Sigmoid colon (tissue), 7 donors: Measurements from ENCODE around the gene FTL. TPM values are rescaled to one million over a fixed set of nuclear protein-coding genes. Genes with fewer than 3 reads are reported as not detected.

Source experiments
- DNase-seq: peaks from one replicate; pipeline ENCODE4 v3.0.0-alpha.2; 2019
- H3K27ac ChIP-seq, 4 donors: fragments of 200-600 bp; sonication (generic); one replicate each; pipeline ENCODE4 v1.5.1; 2016 to 2019; ENCODE audit warnings: mild to moderate bottlenecking in 1 of 4
- H3K27me3 ChIP-seq, 3 donors: fragments of 200-600 bp; sonication (generic); one replicate each; pipeline ENCODE4 v1.5.1; 2019; ENCODE audit warnings: mild to moderate bottlenecking in 1 of 3
- H3K36me3 ChIP-seq, 4 donors: fragments of 200-600 bp; sonication (generic); one replicate each; pipeline ENCODE4 v1.5.1; 2016 to 2019
- H3K4me1 ChIP-seq, 4 donors: fragments of 200-600 bp; sonication (generic); one replicate each; pipeline ENCODE4 v1.5.1; 2017 to 2019
- H3K4me3 ChIP-seq, 4 donors: fragments of 200-600 bp; sonication (generic); one replicate each; pipeline ENCODE4 v1.5.1; 2017 to 2019; ENCODE audit warnings: mild to moderate bottlenecking in 2 of 4, moderate library complexity in 1 of 4
- H3K9me3 ChIP-seq, 4 donors: fragments of 200-600 bp in 3 of 4; sonication (generic) in 3 of 4; one replicate each; pipeline versions ENCODE4 v1.5.1 to v1.6.1; 2013 to 2019
- CTCF ChIP-seq, 4 experiments: fragments of 450-650 bp in 3 of 4; fragments of 200-600 bp in 1 of 4; IDR thresholded peaks; one replicate each; pipeline ENCODE4 v1.5.1; 2016 to 2019; ENCODE audit warnings: antibody characterized with exemption in 4 of 4, mild to moderate bottlenecking in 3 of 4, moderate library complexity in 2 of 4
- EP300 ChIP-seq, 4 donors: sonication (generic); formaldehyde crosslinking; IDR thresholded peaks; one replicate each; pipeline ENCODE4 v1.6.1; 2017; ENCODE audit warnings: antibody characterized with exemption in 4 of 4
- POLR2A ChIP-seq, 2 donors: fragments of 450-650 bp; IDR thresholded peaks; one replicate each; pipeline ENCODE4 v1.6.1; 2016; ENCODE audit warnings: antibody characterized with exemption in 2 of 2, mild to moderate bottlenecking in 2 of 2, moderate library complexity in 2 of 2
- POLR2AphosphoS5 ChIP-seq, 4 donors: sonication (generic); formaldehyde crosslinking; IDR thresholded peaks; one replicate each; pipeline ENCODE4 v1.6.1; 2017; ENCODE audit warnings: antibody characterized with exemption in 4 of 4
- WGBS, 2 donors: extraction: QIAGEN DNeasy Blood & Tissue Kit; methylation state at CpG; one replicate each; pipeline ENCODE4 v1.1.7; 2013; 5-methylcytosine and 5-hydroxymethylcytosine counted together
- intact Hi-C: fragments of 100-400 bp; cut with DNase I; formaldehyde crosslinking; loops from one replicate; pipeline ENCODE4 v1.15.1; 2023
- polyA plus RNA-seq, 3 donors: library from polyadenylated mRNA; stranded (reverse); fragments of 200-250 nt; gene quantifications; one replicate each; pipeline ENCODE4 v1.2.3, GENCODE V29; 2013
- total RNA-seq, 4 donors: library from RNA; depleted of rRNA; stranded (reverse); fragments of >200 nt; gene quantifications; one replicate each; pipeline ENCODE4 v1.1.0, GENCODE V29; 2016
- donor health status: healthy with polysubstance abuse.
- donor health status: Bipolar disorder and iron deficiency.
- donor health status: healthy.

Gene FTL
- total and polyA plus RNA-seq, 7 donors: 2,871 to 9,923 (median 3,503) TPM

DNA sequence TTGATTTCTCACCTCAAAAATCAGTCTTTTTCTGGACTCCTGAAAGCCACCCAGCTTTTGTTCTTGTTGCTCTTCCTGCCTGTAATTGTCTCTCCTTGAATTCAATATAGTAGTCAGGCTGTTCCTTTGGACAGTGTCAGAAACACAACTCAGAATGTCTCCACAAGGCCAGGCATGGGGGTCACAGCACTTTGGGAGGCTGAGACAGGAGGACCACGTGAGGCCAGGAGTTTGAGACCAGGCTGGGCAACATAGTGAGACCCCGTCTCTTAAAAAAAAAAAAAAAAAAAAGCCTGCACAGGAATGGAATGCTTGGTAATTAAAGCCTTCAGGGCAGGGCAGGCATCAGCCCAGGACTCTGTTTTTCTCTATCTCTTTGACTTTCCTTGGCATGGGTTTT, 19.3 kb upstream of the FTL start:
- Histone ChIP-seq H3K9me3 (peaks cover 0 to 3% (median under 1%) of the 10 kb centered on the region in 4 donors), H3K36me3 (no peaks in the 10 kb centered on the region), H3K4me1 (no peaks in the 10 kb centered on the region), H3K4me3 (no peak overlapping the region), H3K27me3 (no peaks in the 10 kb centered on the region), H3K27ac (no peak overlapping the region)
- DNase-seq: no peak
- 93 to 94% methylated on average over 2 of the region's 2 CpGs for WGBS, 2 donors
- TF ChIP-seq POLR2A (IDR thresholded peaks at IDR 0.05): no peak
- TF ChIP-seq CTCF (IDR thresholded peaks at IDR 0.05): no peak
- TF ChIP-seq POLR2AphosphoS5 (IDR thresholded peaks at IDR 0.05): no peak
- TF ChIP-seq EP300 (IDR thresholded peaks at IDR 0.05): no peak
- intact Hi-C loops: no loop called here

GRCh38 chr19:48946463-48947257, 18.4 kb upstream of the FTL start:
- intact Hi-C loops: no loop called here
- 46 to 66% methylated on average over 9 of the region's 9 CpGs for WGBS, 2 donors
- Histone ChIP-seq H3K36me3 (no peaks in the 10 kb centered on the region), H3K4me1 (no peaks in the 10 kb centered on the region), H3K27ac (no peak overlapping the region), H3K9me3 (no peaks in the 10 kb centered on the region), H3K27me3 (no peaks in the 10 kb centered on the region), H3K4me3 (no peak overlapping the region)
- TF ChIP-seq EP300 (IDR thresholded peaks at IDR 0.05) (no peak), CTCF (IDR thresholded peaks at IDR 0.05) (no peak), POLR2A (IDR thresholded peaks at IDR 0.05) (no peak), POLR2AphosphoS5 (IDR thresholded peaks at IDR 0.05) (no peak)
- DNase-seq: no peak

DNA sequence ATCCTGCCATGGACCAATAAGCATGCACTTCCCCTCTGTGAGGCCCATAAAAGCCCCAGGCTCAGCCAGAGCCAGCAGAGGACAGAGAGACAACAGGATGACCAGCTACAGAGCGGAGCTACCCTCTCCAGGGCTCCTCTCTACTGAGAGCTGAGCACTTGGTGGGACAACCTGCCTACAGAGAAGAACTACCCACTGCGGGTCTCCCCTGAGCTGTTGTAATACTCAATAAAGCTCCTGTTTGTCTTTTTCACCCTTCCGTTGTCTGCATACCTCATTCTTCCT, 17.9 kb upstream of the FTL start:
- H3K9me3 ChIP-seq: no peaks in the 10 kb centered on the region
- 92 to 98% methylated on average over 3 of the region's 3 CpGs for WGBS, 2 donors
- no peaks in the 10 kb centered on the region for H3K27me3 ChIP-seq
- intact Hi-C loops: no loop called here
- H3K36me3 ChIP-seq: no peaks in the 10 kb centered on the region
- no peak for DNase-seq
- no peaks in the 10 kb centered on the region for H3K4me1 ChIP-seq
- no peak for TF ChIP-seq POLR2AphosphoS5 (IDR thresholded peaks at IDR 0.05)
- H3K4me3 ChIP-seq: no peak overlapping the region
- H3K27ac ChIP-seq: no peak overlapping the region

DNA sequence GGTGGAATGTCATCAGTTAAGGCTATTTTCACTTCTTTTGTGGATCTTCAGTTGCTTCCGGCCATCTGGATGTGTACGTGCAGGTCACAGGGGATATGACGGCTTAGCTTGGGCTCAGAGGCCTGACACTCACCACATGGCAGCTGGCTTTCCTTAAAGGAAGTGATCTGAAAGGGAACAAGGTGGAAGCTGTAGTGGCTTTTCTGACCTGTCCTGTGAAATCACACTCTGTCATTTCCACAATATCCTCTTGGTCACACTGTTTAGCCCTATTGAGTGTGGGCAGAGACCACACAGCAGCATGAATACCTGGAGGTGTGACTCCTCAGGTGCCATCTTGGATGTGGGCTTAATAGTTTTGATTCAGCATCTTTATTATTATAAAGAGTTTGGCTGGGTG, 14.9 kb upstream of the FTL start:
- Histone ChIP-seq H3K4me1 (peaks cover 0 to 7% (median 2%) of the 10 kb centered on the region in 4 donors), H3K9me3 (no peaks in the 10 kb centered on the region), H3K27ac (no peak overlapping the region), H3K27me3 (no peaks in the 10 kb centered on the region), H3K36me3 (no peaks in the 10 kb centered on the region), H3K4me3 (no peak overlapping the region)
- DNase-seq: no peak
- intact Hi-C loops: loop anchor here (5.0 kb wide), 1 partner anchor 48 kb away; the partner anchor contains the start of gene NUCB1
- 69 to 91% methylated on average over 3 of the region's 3 CpGs for WGBS, 2 donors
- TF ChIP-seq POLR2AphosphoS5 (IDR thresholded peaks at IDR 0.05) (no peak), EP300 (IDR thresholded peaks at IDR 0.05) (no peak), POLR2A (IDR thresholded peaks at IDR 0.05) (no peak), CTCF (IDR thresholded peaks at IDR 0.05) (no peak)

- Histone ChIP-seq H3K27ac (no peak overlapping the region), H3K9me3 (no peaks in the 10 kb centered on the region), H3K36me3 (no peaks in the 10 kb centered on the region), H3K27me3 (no peaks in the 10 kb centered on the region), H3K4me1 (peaks cover 0 to 15% (median 10%) of the 10 kb centered on the region in 4 donors), H3K4me3 (no peak overlapping the region)
- 27 to 53% methylated on average over 9 of the region's 9 CpGs for WGBS, 2 donors
- TF ChIP-seq CTCF (IDR thresholded peaks at IDR 0.05): no peak
- no peak for TF ChIP-seq POLR2A (IDR thresholded peaks at IDR 0.05)
- TF ChIP-seq EP300 (IDR thresholded peaks at IDR 0.05): no peak
- TF ChIP-seq POLR2AphosphoS5 (IDR thresholded peaks at IDR 0.05): no peak
- intact Hi-C loops: loop anchor here (5.0 kb wide), 1 partner anchor 49 kb away; the partner anchor contains the start of gene NUCB1
- DNase-seq: no peak
Observed at GRCh38 chr19:48950830-48951519, 14.1 kb upstream of the FTL start.
